DND-41 (cell line): ENCODE data around the gene SELENON.

ENCODE experiments used
- ATAC-seq: fragments of 200-7000 bp; cut with Tn5 transposase; 3 replicates; pipeline ENCODE4 v1.9.1; 2021; ENCODE audit warnings: low read depth; ENCODE audit not compliant: insufficient read depth
- DNase-seq: peaks from one replicate; pipeline ENCODE4 v3.0.0-alpha.2; 2020
- H2AFZ ChIP-seq: 2 replicates; pipeline ENCODE4 v1.6.0; 2012; ENCODE audit warnings: low read depth, low read length
- H3K27ac ChIP-seq: 2 replicates; pipeline ENCODE4 v1.5.1; 2012; ENCODE audit warnings: low read length, inconsistent platforms
- H3K27me3 ChIP-seq: fragments of 200-600 bp; sonication (generic); 2 replicates; pipeline ENCODE4 v1.6.0; 2012; ENCODE audit warnings: low read length, mild to moderate bottlenecking, inconsistent platforms; ENCODE audit not compliant: insufficient read depth, poor library complexity
- H3K36me3 ChIP-seq: 2 replicates; pipeline ENCODE4 v1.5.1; 2012; ENCODE audit warnings: low read length, inconsistent platforms; ENCODE audit not compliant: insufficient read depth
- H3K4me1 ChIP-seq: 2 replicates; pipeline ENCODE4 v1.5.1; 2012; ENCODE audit warnings: mild to moderate bottlenecking, low read length; ENCODE audit not compliant: insufficient read depth
- H3K4me2 ChIP-seq: 2 replicates; pipeline ENCODE4 v1.6.0; 2012; ENCODE audit warnings: mild to moderate bottlenecking, moderate library complexity, low read length, inconsistent platforms; ENCODE audit not compliant: insufficient read depth
- H3K4me3 ChIP-seq, 2 experiments: fragments of 200-600 bp in 1 of 2; shearing (Covaris generic) in 1 of 2; 2 replicates each; pipeline ENCODE4 v1.5.1; 2012 to 2016; ENCODE audit warnings: inconsistent platforms in 2 of 2, low read length in 2 of 2, mild to moderate bottlenecking in 2 of 2, low read depth in 1 of 2, moderate library complexity in 1 of 2
- H3K79me2 ChIP-seq: 2 replicates; pipeline ENCODE4 v1.6.0; 2012; ENCODE audit warnings: low read length, inconsistent platforms; ENCODE audit not compliant: insufficient read depth
- H3K9ac ChIP-seq: 2 replicates; pipeline ENCODE4 v1.6.0; 2012; ENCODE audit warnings: low read depth, mild to moderate bottlenecking, inconsistent platforms, low read length, moderate library complexity
- H3K9me3 ChIP-seq: 2 replicates; pipeline ENCODE4 v1.5.1; 2012; ENCODE audit warnings: low read length, moderate library complexity, mild to moderate bottlenecking, inconsistent platforms; ENCODE audit not compliant: insufficient read depth, severe bottlenecking
- H4K20me1 ChIP-seq: 2 replicates; pipeline ENCODE4 v1.6.0; 2012; ENCODE audit warnings: low read length; ENCODE audit not compliant: insufficient read depth
- CTCF ChIP-seq: IDR thresholded peaks from 2 replicates; pipeline ENCODE4 v1.5.1; 2012; ENCODE audit warnings: borderline replicate concordance, low read length, moderate library complexity, mild to moderate bottlenecking; ENCODE audit not compliant: poor library complexity, severe bottlenecking; ENCODE audit errors: extremely low read depth
- EZH2 ChIP-seq: IDR thresholded peaks from 3 replicates; pipeline ENCODE4 v1.6.1; 2012; ENCODE audit warnings: borderline replicate concordance, low read depth, mild to moderate bottlenecking, moderate library complexity, low read length, inconsistent platforms; ENCODE audit not compliant: severe bottlenecking

SELENON gene

GRCh38 chr1:25847929-25848328 is 47.9 kb downstream of the SELENON start:
- Histone ChIP-seq H2AFZ (no peak overlapping the region), H3K79me2 (peaks cover 82% of the 10 kb centered on the region), H3K27me3 (no peaks in the 10 kb centered on the region), H3K4me2 (no peak overlapping the region), H3K4me1 (no peaks in the 10 kb centered on the region), H3K27ac (no peak overlapping the region), H3K4me3 (no peak overlapping the region), H3K9ac (no peak overlapping the region), H3K9me3 (no peaks in the 10 kb centered on the region), H4K20me1 (peaks cover 18% of the 10 kb centered on the region; the same call in 1 of the 2 replicates), H3K36me3 (0 out of 2 replicates have a peak, but pooled peaks cover 6% of the 10 kb centered on the region)
- no peak for DNase-seq
- ATAC-seq: no peak
- no peak for TF ChIP-seq CTCF
- TF ChIP-seq EZH2: no peak

DNA sequence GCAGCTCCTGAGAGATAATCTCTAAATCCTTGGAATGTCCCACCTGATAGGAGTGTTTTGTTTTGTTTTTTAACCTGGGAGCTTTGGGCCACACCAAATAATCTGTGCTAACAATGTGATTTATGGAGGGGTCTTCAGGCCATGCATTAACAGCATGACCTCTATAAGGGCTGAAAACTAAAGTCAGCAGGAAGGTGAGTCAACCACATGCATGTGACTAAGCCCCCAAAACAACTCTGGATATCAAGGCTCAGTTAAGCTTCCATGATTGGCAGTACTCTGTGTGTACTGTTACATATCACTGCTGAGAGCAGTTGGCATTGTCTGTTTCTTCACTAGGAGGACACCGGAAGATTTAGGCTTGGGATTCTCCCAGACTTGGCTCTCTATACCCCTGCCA is 48.5 kb downstream of the SELENON start:
- Histone ChIP-seq H3K27ac (no peak overlapping the region), H3K9ac (no peak overlapping the region), H3K9me3 (no peaks in the 10 kb centered on the region), H3K4me3 (no peak overlapping the region), H3K36me3 (0 out of 2 replicates have a peak, but pooled peaks cover 6% of the 10 kb centered on the region), H4K20me1 (peaks cover 21% of the 10 kb centered on the region; the same call in 1 of the 2 replicates), H3K4me1 (no peaks in the 10 kb centered on the region), H3K79me2 (peaks cover 83% of the 10 kb centered on the region), H3K4me2 (no peak overlapping the region), H2AFZ (no peak overlapping the region), H3K27me3 (no peaks in the 10 kb centered on the region)
- DNase-seq (no peak), ATAC-seq (0 out of 3 replicates have a peak, but pooled peaks have one; percentile 24)
- TF ChIP-seq CTCF (no peak), EZH2 (no peak)

DNA sequence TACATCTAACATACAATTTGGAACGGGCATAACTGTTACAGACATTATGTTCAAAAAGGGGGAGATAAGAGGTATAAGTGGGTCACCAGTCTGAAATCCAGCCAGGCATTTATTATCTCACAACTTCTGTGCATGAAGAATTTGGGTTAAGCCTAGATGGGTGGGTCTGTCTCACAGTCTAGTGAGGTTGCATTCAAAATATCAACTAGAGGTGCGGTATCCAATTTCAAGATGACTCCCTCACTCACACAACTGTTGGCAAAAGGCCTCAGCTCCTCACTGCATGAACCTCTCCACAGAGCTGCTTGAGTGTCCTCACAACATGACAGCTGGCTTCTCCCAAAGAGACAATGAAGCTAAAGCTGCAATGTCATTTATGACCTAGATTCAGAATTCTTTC is 54.6 kb downstream of the SELENON start:
- H3K79me2 ChIP-seq: peaks cover 89% of the 10 kb centered on the region
- 0 out of 2 replicates have a peak, but pooled peaks cover 6% of the 10 kb centered on the region for H3K36me3 ChIP-seq
- H3K27ac ChIP-seq: no peak overlapping the region
- H3K4me2 ChIP-seq: no peak overlapping the region
- ATAC-seq: no peak
- no peak for DNase-seq
- TF ChIP-seq EZH2: no peak
- TF ChIP-seq CTCF: no peak
- H3K4me1 ChIP-seq: peaks cover 19% of the 10 kb centered on the region
- H3K4me3 ChIP-seq: no peak overlapping the region
- H3K9me3 ChIP-seq: no peaks in the 10 kb centered on the region
- H4K20me1 ChIP-seq: peaks cover 27% of the 10 kb centered on the region; the same call in 1 of the 2 replicates
- H2AFZ ChIP-seq: no peak overlapping the region
- no peaks in the 10 kb centered on the region for H3K27me3 ChIP-seq
- H3K9ac ChIP-seq: no peak overlapping the region
